Progenitor cell of endocrine pancreas (in vitro differentiated cells): Measurements from ENCODE around the gene SLC7A14. TPM values are rescaled to one million over a fixed set of nuclear protein-coding genes. Genes with fewer than 3 reads are reported as not detected.

Experiments
- DNase-seq: peaks from one replicate; pipeline ENCODE4 v3.0.0; 2021; ENCODE audit warnings: low spot score; ENCODE audit not compliant: unreplicated experiment
- H3K27ac Mint-ChIP-seq: 2 replicates; pipeline ENCODE4 v1.8.0; 2021; ENCODE audit warnings: mild to moderate bottlenecking, moderate library complexity, mixed read lengths
- H3K27me3 Mint-ChIP-seq: 2 replicates; pipeline ENCODE4 v1.8.0; 2021; ENCODE audit warnings: mixed read lengths
- H3K36me3 Mint-ChIP-seq: 2 replicates; pipeline ENCODE4 v1.8.0; 2022; ENCODE audit warnings: mixed read lengths; ENCODE audit not compliant: insufficient read depth
- H3K4me1 Mint-ChIP-seq: 2 replicates; pipeline ENCODE4 v1.8.0; 2021; ENCODE audit warnings: low read depth, mixed read lengths
- H3K4me3 Mint-ChIP-seq: 2 replicates; pipeline ENCODE4 v1.8.0; 2021; ENCODE audit warnings: low read depth, mild to moderate bottlenecking, moderate library complexity, mixed read lengths
- H3K9me3 Mint-ChIP-seq: 2 replicates; pipeline ENCODE4 v1.8.0; 2021; ENCODE audit warnings: low read depth, mixed read lengths
- total RNA-seq: library from RNA; stranded (reverse); gene quantifications from 2 replicates; pipeline ENCODE4 v1.2.1, GENCODE V29; 2021
- TF ChIP-seq, protein P1 (sequence below): fragments of 200-600 bp; sonication (generic); IDR thresholded peaks from one replicate; pipeline ENCODE4 v1.5.0; 2021; ENCODE audit warnings: antibody characterized with exemption, mild to moderate bottlenecking; ENCODE audit not compliant: unreplicated experiment

Gene SLC7A14
- total RNA-seq, 1 donor from 2014 or later = 1.2 TPM

DNA sequence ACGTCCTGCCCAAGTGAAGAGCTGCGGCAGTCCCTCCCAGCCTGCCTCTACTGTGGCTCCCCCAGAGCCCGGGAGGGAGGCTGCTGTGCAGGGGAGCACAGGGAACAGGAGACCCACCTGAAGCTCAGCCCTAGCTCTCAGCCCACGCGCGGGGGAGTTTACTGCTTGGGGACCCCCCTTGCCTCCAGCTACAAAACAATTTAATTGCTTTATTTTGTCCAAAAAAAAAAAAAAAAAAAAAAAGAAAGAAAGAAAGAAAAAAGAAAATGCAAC is 89.1 kb downstream of the SLC7A14 start:
- no peak overlapping the region for H3K27ac Mint-ChIP-seq
- no peaks in the 10 kb centered on the region for H3K36me3 Mint-ChIP-seq
- TF ChIP-seq, protein P1, sequence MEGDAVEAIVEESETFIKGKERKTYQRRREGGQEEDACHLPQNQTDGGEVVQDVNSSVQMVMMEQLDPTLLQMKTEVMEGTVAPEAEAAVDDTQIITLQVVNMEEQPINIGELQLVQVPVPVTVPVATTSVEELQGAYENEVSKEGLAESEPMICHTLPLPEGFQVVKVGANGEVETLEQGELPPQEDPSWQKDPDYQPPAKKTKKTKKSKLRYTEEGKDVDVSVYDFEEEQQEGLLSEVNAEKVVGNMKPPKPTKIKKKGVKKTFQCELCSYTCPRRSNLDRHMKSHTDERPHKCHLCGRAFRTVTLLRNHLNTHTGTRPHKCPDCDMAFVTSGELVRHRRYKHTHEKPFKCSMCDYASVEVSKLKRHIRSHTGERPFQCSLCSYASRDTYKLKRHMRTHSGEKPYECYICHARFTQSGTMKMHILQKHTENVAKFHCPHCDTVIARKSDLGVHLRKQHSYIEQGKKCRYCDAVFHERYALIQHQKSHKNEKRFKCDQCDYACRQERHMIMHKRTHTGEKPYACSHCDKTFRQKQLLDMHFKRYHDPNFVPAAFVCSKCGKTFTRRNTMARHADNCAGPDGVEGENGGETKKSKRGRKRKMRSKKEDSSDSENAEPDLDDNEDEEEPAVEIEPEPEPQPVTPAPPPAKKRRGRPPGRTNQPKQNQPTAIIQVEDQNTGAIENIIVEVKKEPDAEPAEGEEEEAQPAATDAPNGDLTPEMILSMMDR = no peak
- H3K4me1 Mint-ChIP-seq = peaks cover 11% of the 10 kb centered on the region
- peaks cover 5% of the 10 kb centered on the region for H3K27me3 Mint-ChIP-seq
- H3K4me3 Mint-ChIP-seq = no peak overlapping the region
- DNase-seq = no peak
- no peaks in the 10 kb centered on the region for H3K9me3 Mint-ChIP-seq

DNA sequence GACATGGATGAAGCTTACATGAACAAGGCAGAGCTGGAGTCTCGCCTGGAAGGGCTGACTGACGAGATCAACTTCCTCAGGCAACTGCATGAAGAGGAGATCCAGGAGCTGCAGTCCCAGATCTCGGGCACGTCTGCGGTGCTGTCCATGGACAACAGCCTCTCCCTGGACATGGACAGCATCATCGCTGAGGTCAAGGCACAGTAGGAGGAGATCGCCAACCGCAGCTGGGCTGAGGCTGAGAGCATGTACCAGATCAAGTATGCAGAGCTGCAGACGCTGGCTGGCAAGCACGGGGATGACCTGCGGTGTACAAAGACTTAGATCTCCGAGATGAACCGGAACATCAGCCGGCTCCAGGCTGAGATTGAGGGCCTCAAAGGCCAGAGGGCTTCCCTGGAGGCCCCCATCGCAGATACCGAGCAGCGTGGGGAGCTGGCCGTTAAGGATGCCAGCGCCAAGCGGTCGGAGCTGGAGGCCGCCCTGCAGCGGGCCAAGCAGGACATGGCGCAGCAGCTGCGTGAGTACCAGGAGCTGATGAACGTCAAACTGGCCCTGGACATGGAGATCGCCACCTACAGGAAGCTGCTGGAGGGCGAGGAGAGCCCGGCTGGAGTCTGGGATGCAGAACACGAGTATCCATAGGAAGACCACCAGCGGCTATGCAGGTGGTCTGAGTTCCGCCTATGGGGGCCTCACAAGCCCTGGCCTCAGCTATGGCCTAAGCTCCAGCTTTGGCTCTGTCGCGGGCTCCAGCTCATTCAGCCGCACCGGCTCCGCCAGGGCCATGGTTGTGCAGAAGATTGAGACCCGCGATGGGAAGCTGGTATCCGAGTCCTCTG is 89.6 kb downstream of the SLC7A14 start:
- Mint-ChIP-seq H3K4me1 (peaks cover 11% of the 10 kb centered on the region), H3K27ac (no peak overlapping the region), H3K9me3 (no peaks in the 10 kb centered on the region), H3K27me3 (peaks cover 4% of the 10 kb centered on the region), H3K36me3 (no peaks in the 10 kb centered on the region), H3K4me3 (no peak overlapping the region)
- TF ChIP-seq, protein P1 = no peak
- DNase-seq = no peak

DNA sequence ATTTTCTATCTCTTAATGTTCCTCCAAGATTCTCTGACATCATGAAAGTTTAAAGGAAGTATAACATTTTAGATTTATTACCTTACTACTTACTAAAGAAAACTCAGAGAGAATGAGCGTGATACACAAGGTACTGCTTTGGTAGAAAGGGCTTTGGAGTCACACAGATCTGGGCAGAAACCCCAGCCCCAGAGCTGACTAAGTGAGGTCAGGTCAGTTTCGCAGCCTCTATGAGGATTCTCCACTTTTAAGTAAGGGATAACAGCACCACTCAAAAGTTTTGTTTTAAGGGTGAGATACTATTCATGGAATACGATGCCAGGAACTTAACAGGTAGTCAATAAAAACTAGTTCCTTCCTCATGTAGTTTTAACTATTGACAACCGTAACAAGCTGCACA is 91.1 kb downstream of the SLC7A14 start:
- no peak for DNase-seq
- Mint-ChIP-seq H3K27ac (no peak overlapping the region), H3K36me3 (no peaks in the 10 kb centered on the region), H3K9me3 (no peaks in the 10 kb centered on the region), H3K4me3 (no peak overlapping the region), H3K27me3 (peaks cover 4% of the 10 kb centered on the region), H3K4me1 (peaks cover 11% of the 10 kb centered on the region)
- TF ChIP-seq, protein P1 = no peak

DNA sequence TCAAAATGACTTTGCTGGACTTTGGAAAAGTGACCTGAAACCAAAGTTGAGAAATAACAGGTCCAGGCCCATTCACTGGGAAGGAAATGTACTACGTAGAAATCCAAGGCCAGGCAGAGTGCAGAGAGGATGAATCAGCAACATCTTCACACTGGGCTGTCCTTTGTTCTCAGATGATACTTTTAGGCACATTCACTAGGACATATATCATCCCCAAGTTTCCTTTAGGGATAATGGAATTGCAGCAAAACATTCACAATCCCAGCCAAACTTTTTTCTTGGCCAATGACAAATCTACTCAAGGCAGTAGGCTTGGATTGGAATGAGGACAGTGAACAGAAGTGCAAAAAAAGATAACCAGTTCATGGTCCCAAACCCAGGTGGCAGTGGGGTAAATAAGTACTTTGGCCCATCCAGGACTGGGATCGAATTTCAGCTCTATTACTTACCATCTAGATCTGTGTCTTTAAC is 92.1 kb downstream of the SLC7A14 start:
- Mint-ChIP-seq H3K27me3 (peaks cover 4% of the 10 kb centered on the region), H3K36me3 (no peaks in the 10 kb centered on the region), H3K4me3 (no peak overlapping the region), H3K9me3 (no peaks in the 10 kb centered on the region), H3K27ac (no peak overlapping the region), H3K4me1 (peaks cover 11% of the 10 kb centered on the region)
- TF ChIP-seq, protein P1 = no peak
- DNase-seq = no peak

DNA sequence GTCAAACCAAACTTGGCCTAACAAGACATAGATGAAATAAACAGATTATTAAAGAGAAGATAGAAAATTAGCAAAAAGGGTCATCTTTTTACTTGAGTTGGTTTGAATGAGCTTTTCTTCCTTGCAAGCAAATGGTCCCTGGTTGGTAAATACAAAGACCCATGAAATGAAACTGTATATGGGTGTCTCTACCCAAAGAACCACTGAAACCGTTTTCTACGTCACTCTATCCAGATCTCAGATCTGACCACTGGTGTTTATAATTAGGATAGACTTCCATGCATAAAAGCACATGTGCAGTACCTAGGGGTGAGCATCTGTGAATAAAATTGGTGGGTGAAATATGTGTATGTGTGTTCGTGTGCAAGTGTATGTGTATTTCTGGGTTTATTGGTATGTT is 94.0 kb downstream of the SLC7A14 start:
- no peak for DNase-seq
- TF ChIP-seq, protein P1 = no peak
- no peak overlapping the region for H3K4me3 Mint-ChIP-seq
- peaks cover 4% of the 10 kb centered on the region for H3K27me3 Mint-ChIP-seq
- H3K4me1 Mint-ChIP-seq = peaks cover 11% of the 10 kb centered on the region
- no peaks in the 10 kb centered on the region for H3K36me3 Mint-ChIP-seq
- no peak overlapping the region for H3K27ac Mint-ChIP-seq
- H3K9me3 Mint-ChIP-seq = no peaks in the 10 kb centered on the region
